ENCODE results near the gene BLOC1S4.
"Not testable (repeated sequence)": the region's sequence is repeated elsewhere in the genome, so short reads cannot be mapped to it uniquely, and the experiment has no call there.

Gene BLOC1S4

GRCh38 chr4:6749340-6750171 lies 33.6 kb downstream of the BLOC1S4 start:
- no peaks in the 10 kb centered on the region for H3K9me3 ChIP-seq (ENCODE audit: low read length)
- H3K36me3 ChIP-seq (ENCODE audit: insufficient read depth, low read length), result no peaks in the 10 kb centered on the region
- H3K27me3 ChIP-seq (ENCODE audit: control insufficient read depth in 1 of 2, insufficient read depth in 2 of 2, low read length in 2 of 2), result no peaks in the 10 kb centered on the region
- H3K27ac ChIP-seq (ENCODE audit: low read depth, low read length), result no peak overlapping the region
- peaks cover 15% of the 10 kb centered on the region for H3K4me1 ChIP-seq (ENCODE audit: insufficient read depth, low read length)
- H3K4me3 ChIP-seq (ENCODE audit: low read depth in 1 of 2, low read length in 2 of 2), result no peak overlapping the region
- no peak overlapping the region for H3K9ac ChIP-seq (ENCODE audit: low read length)

- Histone ChIP-seq H3K27me3 (ENCODE audit: control insufficient read depth in 1 of 2, insufficient read depth in 2 of 2, low read length in 2 of 2) (no peaks in the 10 kb centered on the region), H3K4me3 (ENCODE audit: low read depth in 1 of 2, low read length in 2 of 2) (no peak overlapping the region), H3K27ac (ENCODE audit: low read depth, low read length) (no peak overlapping the region), H3K36me3 (ENCODE audit: insufficient read depth, low read length) (no peaks in the 10 kb centered on the region), H3K9ac (ENCODE audit: low read length) (no peak overlapping the region), H3K4me1 (ENCODE audit: insufficient read depth, low read length) (peaks cover 15% of the 10 kb centered on the region), H3K9me3 (ENCODE audit: low read length) (no peaks in the 10 kb centered on the region)
Observed at GRCh38 chr4:6750286-6751221, 34.6 kb downstream of the BLOC1S4 start.

DNA sequence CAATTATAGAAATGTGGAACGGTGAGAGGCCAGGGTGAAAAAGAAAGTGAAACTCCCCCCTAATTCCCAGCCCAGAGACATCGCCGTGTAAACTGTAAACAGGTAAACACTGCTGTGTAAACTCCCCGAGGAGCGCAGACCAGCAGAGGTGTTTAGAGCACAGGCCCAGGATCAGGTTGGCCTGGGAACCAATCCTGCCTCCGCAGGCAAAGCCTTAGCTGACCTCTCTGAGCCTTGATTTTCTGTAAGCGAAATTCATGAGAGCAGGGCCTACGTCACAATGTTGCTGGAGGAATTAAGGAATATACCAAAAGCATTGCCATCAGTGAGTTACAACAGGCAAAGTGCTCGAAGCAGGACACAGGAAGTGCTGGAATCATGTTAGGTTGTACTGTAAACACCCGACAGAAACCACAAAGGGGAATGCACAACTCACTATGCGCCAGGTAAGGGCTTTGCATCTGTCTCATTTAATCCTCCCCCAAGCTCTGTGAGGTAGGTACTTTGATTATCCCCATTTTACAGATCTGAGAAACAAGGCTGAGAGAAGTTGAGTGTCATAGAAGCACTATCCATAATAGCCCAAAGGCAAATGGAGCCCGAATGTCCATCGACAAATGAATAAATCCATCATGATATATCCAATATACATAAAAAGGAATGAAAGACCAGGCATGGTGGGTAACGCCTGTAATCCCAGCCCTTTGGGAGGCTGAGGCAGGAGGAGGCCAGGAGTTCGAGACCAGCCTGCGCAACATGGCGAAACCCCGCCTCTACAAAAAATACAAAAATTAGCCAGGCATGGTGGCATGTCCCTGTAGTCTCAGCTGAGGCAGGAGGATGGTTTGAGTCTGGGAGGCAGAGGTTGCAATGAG lies 35.9 kb downstream of the BLOC1S4 start:
- Histone ChIP-seq H3K36me3 (ENCODE audit: insufficient read depth, low read length) (no peaks in the 10 kb centered on the region), H3K4me1 (ENCODE audit: insufficient read depth, low read length) (peaks cover 14% of the 10 kb centered on the region), H3K4me3 (ENCODE audit: low read depth in 1 of 2, low read length in 2 of 2) (no peak overlapping the region), H3K9ac (ENCODE audit: low read length) (no peak overlapping the region), H3K27ac (ENCODE audit: low read depth, low read length) (no peak overlapping the region), H3K9me3 (ENCODE audit: low read length) (no peaks in the 10 kb centered on the region), H3K27me3 (ENCODE audit: control insufficient read depth in 1 of 2, insufficient read depth in 2 of 2, low read length in 2 of 2) (no peaks in the 10 kb centered on the region)

GRCh38 chr4:6752486-6752829 lies 36.5 kb downstream of the BLOC1S4 start:
- Histone ChIP-seq H3K9ac (ENCODE audit: low read length) (no peak overlapping the region), H3K4me3 (ENCODE audit: low read depth in 1 of 2, low read length in 2 of 2) (no peak overlapping the region), H3K27ac (ENCODE audit: low read depth, low read length) (no peak overlapping the region), H3K9me3 (ENCODE audit: low read length) (no peaks in the 10 kb centered on the region), H3K27me3 (ENCODE audit: control insufficient read depth in 1 of 2, insufficient read depth in 2 of 2, low read length in 2 of 2) (no peaks in the 10 kb centered on the region), H3K4me1 (ENCODE audit: insufficient read depth, low read length) (peaks cover 8% of the 10 kb centered on the region), H3K36me3 (ENCODE audit: insufficient read depth, low read length) (no peaks in the 10 kb centered on the region)

GRCh38 chr4:6753103-6753560 lies 37.2 kb downstream of the BLOC1S4 start:
- Histone ChIP-seq H3K27me3 (ENCODE audit: control insufficient read depth in 1 of 2, insufficient read depth in 2 of 2, low read length in 2 of 2) (no peaks in the 10 kb centered on the region), H3K9me3 (ENCODE audit: low read length) (no peaks in the 10 kb centered on the region), H3K9ac (ENCODE audit: low read length) (no peak overlapping the region), H3K4me1 (ENCODE audit: insufficient read depth, low read length) (peaks cover 5% of the 10 kb centered on the region), H3K36me3 (ENCODE audit: insufficient read depth, low read length) (no peaks in the 10 kb centered on the region), H3K4me3 (ENCODE audit: low read depth in 1 of 2, low read length in 2 of 2) (no peak overlapping the region), H3K27ac (ENCODE audit: low read depth, low read length) (no peak overlapping the region)

DNA sequence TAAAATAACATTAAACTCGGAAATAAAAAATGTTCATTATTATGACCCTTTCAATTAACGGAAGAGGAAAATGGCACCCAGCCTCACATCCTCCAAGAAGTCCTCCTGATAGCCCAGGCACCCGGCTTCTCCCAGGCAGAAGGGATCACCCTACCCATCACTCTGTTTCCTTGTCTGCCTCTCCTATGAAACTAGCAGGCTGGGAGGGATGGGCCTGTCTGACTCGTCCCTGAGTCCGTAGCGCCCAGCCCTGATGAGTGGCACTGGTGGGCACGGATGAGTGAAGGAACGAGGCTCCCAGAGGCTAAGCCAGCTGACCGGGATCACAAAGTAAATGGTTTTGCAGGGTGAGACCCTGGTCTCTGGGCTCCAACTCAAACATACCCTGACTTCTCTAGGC lies 37.9 kb downstream of the BLOC1S4 start:
- peaks cover 4% of the 10 kb centered on the region for H3K4me1 ChIP-seq (ENCODE audit: insufficient read depth, low read length)
- no peak overlapping the region for H3K9ac ChIP-seq (ENCODE audit: low read length)
- no peak overlapping the region for H3K4me3 ChIP-seq (ENCODE audit: low read depth in 1 of 2, low read length in 2 of 2)
- no peaks in the 10 kb centered on the region for H3K36me3 ChIP-seq (ENCODE audit: insufficient read depth, low read length)
- no peaks in the 10 kb centered on the region for H3K9me3 ChIP-seq (ENCODE audit: low read length)
- H3K27ac ChIP-seq (ENCODE audit: low read depth, low read length), result no peak overlapping the region
- H3K27me3 ChIP-seq (ENCODE audit: control insufficient read depth in 1 of 2, insufficient read depth in 2 of 2, low read length in 2 of 2), result no peaks in the 10 kb centered on the region

- no peaks in the 10 kb centered on the region for H3K9me3 ChIP-seq (ENCODE audit: low read length)
- no peaks in the 10 kb centered on the region for H3K4me1 ChIP-seq (ENCODE audit: insufficient read depth, low read length)
- no peak overlapping the region for H3K4me3 ChIP-seq (ENCODE audit: low read depth in 1 of 2, low read length in 2 of 2)
- no peak overlapping the region for H3K27ac ChIP-seq (ENCODE audit: low read depth, low read length)
- H3K36me3 ChIP-seq (ENCODE audit: insufficient read depth, low read length), result no peaks in the 10 kb centered on the region
- H3K27me3 ChIP-seq (ENCODE audit: control insufficient read depth in 1 of 2, insufficient read depth in 2 of 2, low read length in 2 of 2), result no peaks in the 10 kb centered on the region
- H3K9ac ChIP-seq (ENCODE audit: low read length), result no peak overlapping the region
Observed at GRCh38 chr4:6754481-6755087, 38.6 kb downstream of the BLOC1S4 start.

DNA sequence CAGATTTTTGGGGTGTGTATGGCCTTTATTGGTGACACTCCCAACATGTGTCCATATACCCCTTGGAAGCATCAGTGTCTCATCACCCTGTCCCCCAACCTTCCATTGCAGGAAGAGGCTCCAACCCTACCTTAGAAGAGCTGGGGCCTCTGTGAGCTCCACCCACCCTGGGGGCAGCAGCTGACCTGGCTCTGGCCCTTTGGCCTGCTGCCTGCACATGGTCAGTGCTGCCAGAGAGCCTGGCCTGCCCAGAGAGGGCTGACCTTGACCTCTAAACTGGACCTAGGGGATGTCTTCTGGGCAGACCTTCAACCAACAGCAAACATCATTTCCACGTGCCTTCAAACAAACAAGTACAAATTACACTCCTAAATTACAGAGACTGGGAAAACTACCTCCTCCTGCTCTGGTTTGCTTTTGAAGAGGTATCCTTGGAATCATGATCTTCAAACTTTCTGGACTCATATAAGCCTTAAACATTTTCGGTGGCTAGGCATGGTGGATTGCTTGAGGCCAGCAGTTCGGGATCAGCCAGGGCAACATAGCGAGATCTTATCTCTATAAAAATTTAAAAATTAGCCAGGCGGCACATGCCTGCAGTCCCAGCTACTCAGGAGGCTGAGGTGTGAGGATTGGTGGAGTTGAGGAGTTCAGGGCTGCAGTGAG lies 39.2 kb downstream of the BLOC1S4 start:
- no peaks in the 10 kb centered on the region for H3K4me1 ChIP-seq (ENCODE audit: insufficient read depth, low read length)

GRCh38 chr4:6756345-6756744 lies 40.4 kb downstream of the BLOC1S4 start:
- not testable (repeated sequence) for H3K27me3 ChIP-seq (ENCODE audit: control insufficient read depth in 1 of 2, insufficient read depth in 2 of 2, low read length in 2 of 2); H3K27ac ChIP-seq (ENCODE audit: low read depth, low read length); H3K4me1 ChIP-seq (ENCODE audit: insufficient read depth, low read length); H3K36me3 ChIP-seq (ENCODE audit: insufficient read depth, low read length); H3K9ac ChIP-seq (ENCODE audit: low read length); H3K9me3 ChIP-seq (ENCODE audit: low read length); H3K4me3 ChIP-seq (ENCODE audit: low read depth in 1 of 2, low read length in 2 of 2)

More for the DNA sequence above, 39.2 kb downstream of the BLOC1S4 start:
- Histone ChIP-seq H3K9ac (ENCODE audit: low read length) (no peak overlapping the region), H3K27ac (ENCODE audit: low read depth, low read length) (no peak overlapping the region), H3K36me3 (ENCODE audit: insufficient read depth, low read length) (no peaks in the 10 kb centered on the region), H3K27me3 (ENCODE audit: control insufficient read depth in 1 of 2, insufficient read depth in 2 of 2, low read length in 2 of 2) (no peaks in the 10 kb centered on the region), H3K9me3 (ENCODE audit: low read length) (no peaks in the 10 kb centered on the region), H3K4me3 (ENCODE audit: low read depth in 1 of 2, low read length in 2 of 2) (no peak overlapping the region)

DNA sequence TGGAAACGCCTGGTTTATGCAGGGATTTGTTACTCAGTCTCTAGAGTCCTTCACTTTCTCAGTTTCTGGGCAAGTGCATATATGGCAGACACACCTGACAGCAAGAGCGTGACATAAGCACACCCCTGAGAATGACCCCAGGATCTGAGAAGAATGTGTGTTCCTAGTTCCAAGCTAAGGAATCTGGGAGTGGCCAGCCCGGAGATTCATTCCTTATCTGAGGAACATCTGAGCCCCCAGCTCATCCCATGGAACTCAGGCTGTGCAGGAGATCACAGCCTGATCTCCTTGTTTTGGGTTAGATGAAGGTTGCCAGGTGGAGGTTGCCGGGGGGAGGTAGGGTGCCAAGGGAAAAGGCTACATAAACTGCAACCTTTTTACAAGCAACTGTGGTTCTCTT lies 42.8 kb downstream of the BLOC1S4 start:
- H3K9ac ChIP-seq (ENCODE audit: low read length), result no peak overlapping the region
- no peaks in the 10 kb centered on the region for H3K27me3 ChIP-seq (ENCODE audit: control insufficient read depth in 1 of 2, insufficient read depth in 2 of 2, low read length in 2 of 2)
- H3K4me3 ChIP-seq (ENCODE audit: low read depth in 1 of 2, low read length in 2 of 2), result no peak overlapping the region
- no peaks in the 10 kb centered on the region for H3K9me3 ChIP-seq (ENCODE audit: low read length)
- no peaks in the 10 kb centered on the region for H3K36me3 ChIP-seq (ENCODE audit: insufficient read depth, low read length)
- no peak overlapping the region for H3K27ac ChIP-seq (ENCODE audit: low read depth, low read length)
- no peaks in the 10 kb centered on the region for H3K4me1 ChIP-seq (ENCODE audit: insufficient read depth, low read length)

All from muscle layer of colon (tissue), 2 donors.